Suprapubic skin (tissue), 4 donors: ENCODE results near the gene FILIP1L. TPM values are rescaled to one million over a fixed set of nuclear protein-coding genes. Genes with fewer than 3 reads are reported as not detected.

Experiments
- DNase-seq, 2 donors: peaks; one replicate each; pipeline ENCODE4 v3.0.0-alpha.2; 2019; ENCODE audit warnings: low spot score in 2 of 2
- H3K27ac ChIP-seq: fragments of 200-600 bp; sonication (generic); one replicate; pipeline ENCODE4 v1.5.1; 2019
- H3K27me3 ChIP-seq: fragments of 200-600 bp; sonication (generic); one replicate; pipeline ENCODE4 v1.5.1; 2019
- H3K36me3 ChIP-seq: fragments of 200-600 bp; sonication (generic); one replicate; pipeline ENCODE4 v1.5.1; 2019
- H3K4me1 ChIP-seq: fragments of 200-600 bp; sonication (generic); one replicate; pipeline ENCODE4 v1.5.1; 2019
- H3K4me3 ChIP-seq: fragments of 200-600 bp; sonication (generic); one replicate; pipeline ENCODE4 v1.5.1; 2019; ENCODE audit warnings: mild to moderate bottlenecking
- H3K9me3 ChIP-seq: fragments of 200-600 bp; sonication (generic); one replicate; pipeline ENCODE4 v1.5.1; 2019
- EP300 ChIP-seq: sonication (generic); formaldehyde crosslinking; IDR thresholded peaks from one replicate; pipeline ENCODE4 v1.6.1; 2017; ENCODE audit warnings: antibody characterized with exemption
- POLR2A ChIP-seq, 2 donors: fragments of 450-650 bp; IDR thresholded peaks; one replicate each; pipeline ENCODE4 v1.6.1; 2017; ENCODE audit warnings: antibody characterized with exemption in 2 of 2, mild to moderate bottlenecking in 2 of 2, moderate library complexity in 2 of 2
- POLR2AphosphoS5 ChIP-seq, 3 donors: sonication (generic); formaldehyde crosslinking; IDR thresholded peaks; one replicate each; pipeline ENCODE4 v1.6.1; 2017; ENCODE audit warnings: antibody characterized with exemption in 3 of 3
- WGBS: methylation state at CpG from one replicate; pipeline ENCODE4 v1.1.5; 2018; 5-methylcytosine and 5-hydroxymethylcytosine counted together
- total RNA-seq, 4 donors: library from RNA; depleted of rRNA; stranded (reverse); fragments of >200 nt; gene quantifications; one replicate each; pipeline ENCODE4 v1.1.0, GENCODE V29; 2016
- TF ChIP-seq, protein P1 (sequence below), 2 donors: fragments of 200-600 bp in 1 of 2; fragments of 450-650 bp in 1 of 2; sonication (generic) in 1 of 2; IDR thresholded peaks; one replicate each; pipeline ENCODE4 v1.5.1; 2016 to 2019; ENCODE audit warnings: antibody characterized with exemption in 2 of 2, mild to moderate bottlenecking in 1 of 2, moderate library complexity in 1 of 2

The FILIP1L gene
- total RNA-seq, 4 donors from 2014 or later: 14.0 to 19.9 (median 15.9) TPM

DNA sequence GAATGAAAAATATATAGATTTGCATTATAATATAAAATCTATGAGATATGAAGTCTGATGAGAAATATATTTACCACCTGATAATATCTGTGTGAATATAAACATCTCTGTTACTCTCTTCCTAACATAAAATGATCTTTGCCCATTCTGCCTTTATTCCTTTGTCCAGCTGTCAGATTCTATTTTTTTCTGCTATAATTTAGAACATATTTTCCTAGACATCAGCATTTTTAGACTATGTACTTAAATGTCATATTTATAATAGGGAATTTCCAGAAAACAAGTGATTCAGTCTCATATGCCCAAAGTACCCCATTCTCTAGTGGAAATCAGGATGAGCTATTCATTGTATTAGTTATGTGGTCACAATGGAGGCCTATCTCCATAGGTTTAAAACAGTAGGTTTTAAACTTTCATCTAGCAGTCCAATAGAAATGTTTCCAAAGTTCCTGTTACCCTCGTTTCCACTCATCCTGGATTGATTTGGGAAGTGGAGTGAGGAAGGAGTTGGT is 83.3 kb downstream of the FILIP1L start:
- no peaks in the 10 kb centered on the region for H3K27me3 ChIP-seq
- WGBS: 79% methylated on average over 1 of the region's 1 CpG
- H3K4me1 ChIP-seq: peaks cover 16% of the 10 kb centered on the region
- DNase-seq: no peak
- no peak overlapping the region for H3K4me3 ChIP-seq
- TF ChIP-seq POLR2AphosphoS5 (IDR thresholded peaks at IDR 0.05) (no peak), EP300 (no peak), POLR2A (IDR thresholded peaks at IDR 0.05) (no peak)
- TF ChIP-seq, protein P1, sequence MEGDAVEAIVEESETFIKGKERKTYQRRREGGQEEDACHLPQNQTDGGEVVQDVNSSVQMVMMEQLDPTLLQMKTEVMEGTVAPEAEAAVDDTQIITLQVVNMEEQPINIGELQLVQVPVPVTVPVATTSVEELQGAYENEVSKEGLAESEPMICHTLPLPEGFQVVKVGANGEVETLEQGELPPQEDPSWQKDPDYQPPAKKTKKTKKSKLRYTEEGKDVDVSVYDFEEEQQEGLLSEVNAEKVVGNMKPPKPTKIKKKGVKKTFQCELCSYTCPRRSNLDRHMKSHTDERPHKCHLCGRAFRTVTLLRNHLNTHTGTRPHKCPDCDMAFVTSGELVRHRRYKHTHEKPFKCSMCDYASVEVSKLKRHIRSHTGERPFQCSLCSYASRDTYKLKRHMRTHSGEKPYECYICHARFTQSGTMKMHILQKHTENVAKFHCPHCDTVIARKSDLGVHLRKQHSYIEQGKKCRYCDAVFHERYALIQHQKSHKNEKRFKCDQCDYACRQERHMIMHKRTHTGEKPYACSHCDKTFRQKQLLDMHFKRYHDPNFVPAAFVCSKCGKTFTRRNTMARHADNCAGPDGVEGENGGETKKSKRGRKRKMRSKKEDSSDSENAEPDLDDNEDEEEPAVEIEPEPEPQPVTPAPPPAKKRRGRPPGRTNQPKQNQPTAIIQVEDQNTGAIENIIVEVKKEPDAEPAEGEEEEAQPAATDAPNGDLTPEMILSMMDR (IDR thresholded peaks at IDR 0.05): no peak
- no peak overlapping the region for H3K27ac ChIP-seq
- H3K9me3 ChIP-seq: no peaks in the 10 kb centered on the region
- H3K36me3 ChIP-seq: no peaks in the 10 kb centered on the region

DNA sequence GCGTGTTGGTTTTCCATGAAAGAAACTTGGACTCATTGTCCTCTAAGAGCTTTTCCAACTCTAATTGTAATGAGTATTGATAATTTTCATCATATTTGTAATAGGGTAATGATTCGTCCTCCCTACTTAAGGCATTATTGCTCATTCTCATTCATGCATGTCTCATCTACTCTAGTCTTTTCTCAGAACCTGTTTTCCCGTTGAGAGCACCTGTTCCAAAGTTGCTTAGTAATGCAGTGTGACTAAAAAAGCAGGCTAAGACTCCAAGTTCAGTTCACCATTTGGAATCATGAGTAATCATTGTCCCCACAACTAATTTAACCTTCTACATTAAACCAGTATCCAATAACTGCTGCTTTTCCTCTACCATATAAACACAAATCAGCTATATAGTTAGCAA is 84.0 kb downstream of the FILIP1L start:
- WGBS: 63% methylated on average over 3 of the region's 3 CpGs
- no peak overlapping the region for H3K27ac ChIP-seq
- no peaks in the 10 kb centered on the region for H3K27me3 ChIP-seq
- H3K36me3 ChIP-seq: no peaks in the 10 kb centered on the region
- H3K4me3 ChIP-seq: no peak overlapping the region
- no peak for DNase-seq
- peaks cover 17% of the 10 kb centered on the region for H3K4me1 ChIP-seq
- TF ChIP-seq, protein P1 (IDR thresholded peaks at IDR 0.05): no peak
- TF ChIP-seq EP300 (no peak), POLR2AphosphoS5 (IDR thresholded peaks at IDR 0.05) (no peak), POLR2A (IDR thresholded peaks at IDR 0.05) (no peak)
- H3K9me3 ChIP-seq: no peaks in the 10 kb centered on the region

DNA sequence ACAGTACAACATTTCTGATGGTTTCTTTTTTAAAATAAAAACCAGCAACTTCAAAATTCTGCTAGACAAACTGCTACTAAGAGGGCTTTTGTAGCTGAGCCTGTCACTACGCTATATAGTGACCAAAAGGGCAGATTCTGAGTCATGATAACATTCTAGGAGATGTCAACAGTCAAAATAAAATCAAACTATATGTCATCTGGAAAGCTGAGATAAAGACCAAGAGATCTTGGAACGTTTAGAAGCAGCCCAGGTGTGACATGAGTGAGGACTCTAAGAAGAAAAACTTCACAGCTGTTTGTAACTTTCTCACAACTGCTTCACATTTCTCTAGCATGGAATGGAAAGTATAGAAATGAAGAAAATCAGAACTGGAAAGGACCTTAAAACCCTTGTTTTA is 84.6 kb downstream of the FILIP1L start:
- no peak for DNase-seq
- Histone ChIP-seq H3K36me3 (no peaks in the 10 kb centered on the region), H3K27me3 (no peaks in the 10 kb centered on the region), H3K4me1 (peaks cover 23% of the 10 kb centered on the region), H3K27ac (no peak overlapping the region), H3K9me3 (no peaks in the 10 kb centered on the region), H3K4me3 (no peak overlapping the region)
- no peak for TF ChIP-seq POLR2A (IDR thresholded peaks at IDR 0.05)
- TF ChIP-seq, protein P1 (IDR thresholded peaks at IDR 0.05): no peak
- no peak for TF ChIP-seq EP300
- no peak for TF ChIP-seq POLR2AphosphoS5 (IDR thresholded peaks at IDR 0.05)
- WGBS: 64% methylated on average over 2 of the region's 2 CpGs

DNA sequence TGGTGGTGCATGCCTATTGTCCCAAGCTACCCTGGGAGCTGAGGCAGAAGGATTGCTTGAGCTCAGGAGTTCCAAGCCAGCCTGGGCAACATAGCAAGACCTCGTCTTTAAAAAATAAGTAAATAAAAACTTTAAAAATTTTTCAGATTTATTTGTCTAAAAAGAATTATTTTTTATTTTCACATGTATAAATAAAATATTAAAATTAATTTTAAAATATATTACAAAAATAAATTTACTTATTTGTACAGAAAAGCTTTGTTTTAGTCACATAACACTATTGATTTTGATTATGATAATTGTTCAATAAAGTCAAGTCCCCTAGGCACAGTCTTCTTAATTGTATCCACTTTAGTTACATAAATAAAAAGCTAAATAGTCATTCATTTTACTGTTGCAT is 85.2 kb downstream of the FILIP1L start:
- H3K27ac ChIP-seq: no peak overlapping the region
- H3K4me1 ChIP-seq: peaks cover 29% of the 10 kb centered on the region
- DNase-seq: no peak
- TF ChIP-seq EP300: no peak
- TF ChIP-seq POLR2A (IDR thresholded peaks at IDR 0.05): no peak
- TF ChIP-seq, protein P1 (IDR thresholded peaks at IDR 0.05): no peak
- TF ChIP-seq POLR2AphosphoS5 (IDR thresholded peaks at IDR 0.05): no peak
- WGBS: 93% methylated on average over 1 of the region's 1 CpG
- no peaks in the 10 kb centered on the region for H3K27me3 ChIP-seq
- H3K36me3 ChIP-seq: no peaks in the 10 kb centered on the region
- no peak overlapping the region for H3K4me3 ChIP-seq
- no peaks in the 10 kb centered on the region for H3K9me3 ChIP-seq

DNA sequence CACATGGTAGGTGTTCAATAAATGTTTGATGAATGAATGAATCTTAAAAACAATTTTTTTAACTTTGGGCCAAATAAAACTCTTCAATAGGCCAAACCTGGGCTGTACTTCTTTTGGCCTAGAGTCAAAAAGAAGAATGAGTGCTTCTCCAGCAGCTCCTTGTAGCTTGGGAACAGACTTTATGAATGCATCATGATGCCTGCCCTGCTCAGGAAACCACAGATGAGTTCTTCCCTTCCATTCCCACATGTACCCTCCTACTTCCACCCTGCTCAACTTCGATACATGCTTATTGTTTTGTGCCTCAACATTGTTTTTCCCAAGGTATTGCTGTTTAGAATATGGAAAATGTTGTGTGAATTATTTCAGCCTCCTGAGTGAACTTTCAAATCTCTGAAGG is 87.0 kb downstream of the FILIP1L start:
- Histone ChIP-seq H3K27me3 (no peaks in the 10 kb centered on the region), H3K36me3 (no peaks in the 10 kb centered on the region), H3K4me3 (no peak overlapping the region), H3K4me1 (peaks cover 34% of the 10 kb centered on the region), H3K27ac (no peak overlapping the region), H3K9me3 (no peaks in the 10 kb centered on the region)
- DNase-seq: no peak
- WGBS: 79% methylated on average over 1 of the region's 1 CpG
- TF ChIP-seq POLR2AphosphoS5 (IDR thresholded peaks at IDR 0.05): no peak
- no peak for TF ChIP-seq POLR2A (IDR thresholded peaks at IDR 0.05)
- no peak for TF ChIP-seq EP300
- TF ChIP-seq, protein P1 (IDR thresholded peaks at IDR 0.05): no peak
